B cell (primary cell): ENCODE results near the gene TMEM208. TPM values are rescaled to one million over a fixed set of nuclear protein-coding genes. Genes with fewer than 3 reads are reported as not detected.

ENCODE experiments used
- ATAC-seq: fragments of 200-7000 bp; cut with Tn5 transposase; one replicate; pipeline ENCODE4 v1.10.0; 2021; ENCODE audit warnings: low read depth, mild to moderate bottlenecking, moderate number of reproducible peaks, moderate library complexity
- CTCF ChIA-PET: fragments of 350-600 bp; sonication (Branson Sonifier 250); formaldehyde crosslinking; loops from one replicate; lab custom pipeline; 2021; ENCODE audit warnings: antibody characterized with exemption, inconsistent platforms; lab: Charles Lee
- POLR2A ChIA-PET: fragments of 350-600 bp; sonication (Branson Sonifier 250); formaldehyde crosslinking; loops from one replicate; lab custom pipeline; 2021; ENCODE audit warnings: antibody characterized with exemption; lab: Charles Lee
- DNase-seq: peaks from one replicate; pipeline ENCODE4 v3.0.0; 2013
- H2AFZ ChIP-seq: 2 replicates; pipeline ENCODE4 v1.6.1; 2012; ENCODE audit warnings: mild to moderate bottlenecking, low read depth, low read length; ENCODE audit not compliant: insufficient read depth, poor library complexity, severe bottlenecking
- H3K27ac ChIP-seq, 2 donors: 1 replicate in 1 of 2; 2 replicates in 1 of 2; pipeline ENCODE4 v1.5.1; 2012 to 2013; ENCODE audit warnings: low read length in 2 of 2, mild to moderate bottlenecking in 2 of 2, moderate library complexity in 1 of 2
- H3K27me3 ChIP-seq, 4 experiments: fragments of 200-600 bp in 1 of 4; sonication (generic) in 1 of 4; replicated peaks in 1 of 4; 1 replicate in 2 of 4; 2 replicates in 2 of 4; pipeline versions ENCODE4 v1.6.1 to v1.7.0; 2013 to 2016; ENCODE audit warnings: low read length in 3 of 4, mild to moderate bottlenecking in 2 of 4, mixed read lengths in 1 of 4, moderate library complexity in 1 of 4; ENCODE audit not compliant: insufficient read depth in 4 of 4, control insufficient read depth in 3 of 4; ENCODE audit errors: control extremely low read depth in 1 of 4
- H3K36me3 ChIP-seq, 2 experiments: replicated peaks in 1 of 2; 1 replicate in 1 of 2; 2 replicates in 1 of 2; pipeline versions ENCODE4 v1.6.1 to v1.7.1; 2013; ENCODE audit warnings: low read length in 1 of 2; ENCODE audit not compliant: insufficient read depth in 2 of 2, control insufficient read depth in 1 of 2; ENCODE audit errors: control extremely low read depth in 1 of 2, extremely low read depth in 1 of 2
- H3K4me1 ChIP-seq, 2 donors: fragments of 200-600 bp in 1 of 2; sonication (generic) in 1 of 2; 1 replicate in 1 of 2; 2 replicates in 1 of 2; pipeline versions ENCODE4 v1.5.1 to v1.6.1; 2013 to 2017; ENCODE audit warnings: low read length in 2 of 2; ENCODE audit not compliant: control insufficient read depth in 2 of 2, insufficient read depth in 2 of 2
- H3K4me2 ChIP-seq: replicated peaks from 2 replicates; pipeline ENCODE3; 2012; ENCODE audit warnings: mild to moderate bottlenecking, low read depth, low read length; ENCODE audit not compliant: poor library complexity, severe bottlenecking
- H3K4me3 ChIP-seq, 5 experiments: fragments of 200-600 bp in 1 of 5; sonication (generic) in 1 of 5; 1 replicate in 3 of 5; 2 replicates in 2 of 5; pipeline versions ENCODE4 v1.5.1 to v1.7.0; 2011 to 2016; ENCODE audit warnings: low read length in 4 of 5, mild to moderate bottlenecking in 4 of 5, low read depth in 2 of 5, control low read depth in 1 of 5, moderate library complexity in 1 of 5; ENCODE audit not compliant: insufficient read depth in 1 of 5; ENCODE audit errors: control extremely low read depth in 1 of 5, extremely low read depth in 1 of 5
- H3K79me2 ChIP-seq: fragments of 200-600 bp; sonication (generic); one replicate; pipeline ENCODE4 v1.6.0; 2016; ENCODE audit warnings: low read length; ENCODE audit not compliant: control insufficient read depth, insufficient read depth
- H3K9ac ChIP-seq: fragments of 200-600 bp; sonication (generic); 2 replicates; pipeline ENCODE4 v1.6.1; 2017; ENCODE audit warnings: mild to moderate bottlenecking, low read length, moderate library complexity
- H3K9me3 ChIP-seq, 3 donors: one replicate each; pipeline versions ENCODE4 v1.6.1 to v1.7.1; 2013; ENCODE audit warnings: low read length in 2 of 3; ENCODE audit not compliant: control insufficient read depth in 2 of 3, insufficient read depth in 1 of 3; ENCODE audit errors: control extremely low read depth in 1 of 3
- H4K20me1 ChIP-seq: 2 replicates; pipeline ENCODE4 v1.6.0; 2012; ENCODE audit warnings: mild to moderate bottlenecking, low read length; ENCODE audit not compliant: insufficient read depth, control insufficient read depth, poor library complexity, severe bottlenecking
- H3K27ac Mint-ChIP-seq: one replicate; pipeline ENCODE4 v1.8.0; 2021; ENCODE audit warnings: mixed read lengths
- H3K27me3 Mint-ChIP-seq: one replicate; pipeline ENCODE4 v1.8.0; 2021; ENCODE audit warnings: mixed read lengths
- H3K4me1 Mint-ChIP-seq: one replicate; pipeline ENCODE4 v1.8.0; 2021; ENCODE audit warnings: mixed read lengths
- H3K4me3 Mint-ChIP-seq: one replicate; pipeline ENCODE4 v1.8.0; 2021; ENCODE audit warnings: mixed read lengths
- H3K9me3 Mint-ChIP-seq: one replicate; pipeline ENCODE4 v1.8.0; 2022; ENCODE audit warnings: mixed read lengths; ENCODE audit not compliant: insufficient read depth
- EZH2 ChIP-seq: IDR thresholded peaks from 2 replicates; pipeline ENCODE4 v1.6.1; 2012; ENCODE audit warnings: borderline replicate concordance, low read depth, mild to moderate bottlenecking, moderate library complexity, low read length; ENCODE audit not compliant: insufficient read depth, poor library complexity, severe bottlenecking
- WGBS: methylation state at CpG from one replicate; pipeline ENCODE4 v1.1.5; 2013; ENCODE audit warnings: missing lambda C conversion rate; ENCODE audit not compliant: insufficient coverage; 5-methylcytosine and 5-hydroxymethylcytosine counted together
- intact Hi-C: fragments of 100-400 bp; cut with micrococcal nuclease; formaldehyde crosslinking; loops from one replicate; pipeline ENCODE4 v1.10.0; 2022
- polyA plus RNA-seq: library from polyadenylated mRNA; depleted of rRNA; stranded (reverse); fragments of >200 nt; gene quantifications from 2 replicates; pipeline ENCODE4 v1.2.3, GENCODE V29; 2012
- total RNA-seq, 2 donors: library from RNA; stranded (reverse); fragments of 120-200 nt in 1 of 2; gene quantifications; 1 replicate in 1 of 2; 2 replicates in 1 of 2; pipeline versions ENCODE4 v1.2.3 to v1.2.4, GENCODE V29; 2013 to 2022
- TF ChIP-seq, protein P1 (sequence below): fragments of 200-600 bp; IDR thresholded peaks from one replicate; pipeline ENCODE4 v1.8.0; 2022; ENCODE audit warnings: antibody characterized with exemption, mild to moderate bottlenecking

The TMEM208 gene
- total and polyA plus RNA-seq, 2 donors (not counting 1 experiment from before 2014, with no cell fraction given): 36.1 to 40.4 TPM

GRCh38 chr16:67242138-67242730 is 15.3 kb downstream of the TMEM208 start:
- no peak overlapping the region for H2AFZ ChIP-seq
- peaks cover 4% of the 10 kb centered on the region for H4K20me1 ChIP-seq
- H3K27ac ChIP-seq: no peak overlapping the region
- WGBS: 100% methylated on average over 3 of the region's 4 CpGs
- POLR2A ChIA-PET: no interaction called here
- H3K79me2 ChIP-seq: peaks cover 26% of the 10 kb centered on the region
- peak overlapping the region; percentile 50 for H3K27ac Mint-ChIP-seq
- H3K27me3 Mint-ChIP-seq: no peaks in the 10 kb centered on the region
- H3K4me2 ChIP-seq: no peak overlapping the region
- H3K4me3 Mint-ChIP-seq: no peak overlapping the region
- H3K9me3 Mint-ChIP-seq: no peaks in the 10 kb centered on the region
- ATAC-seq: no peak
- H3K9ac ChIP-seq: no peak overlapping the region
- H3K4me1 ChIP-seq: peaks cover 26 to 37% of the 10 kb centered on the region in 2 donors
- H3K4me1 Mint-ChIP-seq: peaks cover 29% of the 10 kb centered on the region
- CTCF ChIA-PET: no interaction called here
- peaks cover 0 to 20% of the 10 kb centered on the region in 2 experiments for H3K36me3 ChIP-seq
- intact Hi-C loops: loop anchor here (10.0 kb wide), 1 partner anchor 423 kb away; the partner anchor contains the start of genes ACD, C16orf86, ENKD1 and PARD6A
- H3K9me3 ChIP-seq: no peaks in the 10 kb centered on the region
- TF ChIP-seq, protein P1, sequence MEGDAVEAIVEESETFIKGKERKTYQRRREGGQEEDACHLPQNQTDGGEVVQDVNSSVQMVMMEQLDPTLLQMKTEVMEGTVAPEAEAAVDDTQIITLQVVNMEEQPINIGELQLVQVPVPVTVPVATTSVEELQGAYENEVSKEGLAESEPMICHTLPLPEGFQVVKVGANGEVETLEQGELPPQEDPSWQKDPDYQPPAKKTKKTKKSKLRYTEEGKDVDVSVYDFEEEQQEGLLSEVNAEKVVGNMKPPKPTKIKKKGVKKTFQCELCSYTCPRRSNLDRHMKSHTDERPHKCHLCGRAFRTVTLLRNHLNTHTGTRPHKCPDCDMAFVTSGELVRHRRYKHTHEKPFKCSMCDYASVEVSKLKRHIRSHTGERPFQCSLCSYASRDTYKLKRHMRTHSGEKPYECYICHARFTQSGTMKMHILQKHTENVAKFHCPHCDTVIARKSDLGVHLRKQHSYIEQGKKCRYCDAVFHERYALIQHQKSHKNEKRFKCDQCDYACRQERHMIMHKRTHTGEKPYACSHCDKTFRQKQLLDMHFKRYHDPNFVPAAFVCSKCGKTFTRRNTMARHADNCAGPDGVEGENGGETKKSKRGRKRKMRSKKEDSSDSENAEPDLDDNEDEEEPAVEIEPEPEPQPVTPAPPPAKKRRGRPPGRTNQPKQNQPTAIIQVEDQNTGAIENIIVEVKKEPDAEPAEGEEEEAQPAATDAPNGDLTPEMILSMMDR: no peak
- TF ChIP-seq EZH2: no peak
- H3K4me3 ChIP-seq: no peak overlapping the region
- no peak for DNase-seq
- H3K27me3 ChIP-seq: no peaks in the 10 kb centered on the region

- Histone ChIP-seq H3K4me1 (peaks cover 35 to 46% of the 10 kb centered on the region in 2 donors), H2AFZ (no peak overlapping the region), H3K9ac (no peak overlapping the region), H3K4me3 (no peak overlapping the region), H3K27me3 (no peaks in the 10 kb centered on the region), H3K36me3 (peaks cover 0 to 10% of the 10 kb centered on the region in 2 experiments), H3K9me3 (no peaks in the 10 kb centered on the region), H3K27ac (peak overlapping the region in 1 of 2 donors; percentile 86), H3K79me2 (peaks cover 26% of the 10 kb centered on the region), H3K4me2 (no peak overlapping the region), H4K20me1 (peaks cover 4% of the 10 kb centered on the region)
- WGBS: 91% methylated on average over 4 of the region's 4 CpGs
- peaks cover 40% of the 10 kb centered on the region for H3K4me1 Mint-ChIP-seq
- ChIA-PET CTCF (interaction anchor here (1.0 to 3.7 kb wide), 4 partner anchors 16 to 185 kb away, joined by 3 to 33 read pairs (median 8); partner anchors contain the start of gene TMEM208), POLR2A (interaction anchor here (2.5 kb wide), 1 partner anchor 17 kb away, joined by 30 read pairs; the partner anchor contains the start of gene TMEM208)
- H3K27me3 Mint-ChIP-seq: no peaks in the 10 kb centered on the region
- no peak overlapping the region for H3K4me3 Mint-ChIP-seq
- ATAC-seq: no peak
- no peaks in the 10 kb centered on the region for H3K9me3 Mint-ChIP-seq
- H3K27ac Mint-ChIP-seq: peak overlapping the region; percentile 56
- no peak for DNase-seq
- intact Hi-C loops: loop anchor here (10.0 kb wide), 1 partner anchor 421 kb away; the partner anchor contains the start of genes ACD, C16orf86, ENKD1 and PARD6A
- TF ChIP-seq, protein P1: no peak
- no peak for TF ChIP-seq EZH2
Measured at GRCh38 chr16:67243481-67243880, 16.6 kb downstream of the TMEM208 start.
